HG02678 (cell line): ENCODE measurements around the gene ARID3A.
"Not testable (repeated sequence)": the region's sequence is repeated elsewhere in the genome, so short reads cannot be mapped to it uniquely, and the experiment has no call there.

Experiments used
- ATAC-seq: cut with Tn5 transposase; IDR thresholded peaks from one replicate; pipeline ENCODE4 v1.9.1; 2021; ENCODE audit warnings: mild to moderate bottlenecking, moderate library complexity; ENCODE audit not compliant: unreplicated experiment

Gene ARID3A

GRCh38 chr19:1012334-1012733, 86.5 kb downstream of the ARID3A start:
- no peak for ATAC-seq

GRCh38 chr19:1013218-1013617, 87.4 kb downstream of the ARID3A start:
- no peak for ATAC-seq

GRCh38 chr19:1014161-1015060, 88.6 kb downstream of the ARID3A start:
- ATAC-seq: no peak

GRCh38 chr19:1015061-1015781, 89.4 kb downstream of the ARID3A start:
- no peak for ATAC-seq

- ATAC-seq: no peak
Measured at GRCh38 chr19:1015782-1016646, 90.2 kb downstream of the ARID3A start.

GRCh38 chr19:1016647-1017114, 90.8 kb downstream of the ARID3A start:
- ATAC-seq: no peak

GRCh38 chr19:1017115-1017905, 91.5 kb downstream of the ARID3A start:
- ATAC-seq: no peak

GRCh38 chr19:1017906-1018305, 92.1 kb downstream of the ARID3A start:
- no peak for ATAC-seq

GRCh38 chr19:1018393-1018792, 92.6 kb downstream of the ARID3A start:
- ATAC-seq: no peak

GRCh38 chr19:1018932-1019615, 93.2 kb downstream of the ARID3A start:
- ATAC-seq: no peak

GRCh38 chr19:1019616-1019961, 93.8 kb downstream of the ARID3A start:
- no peak for ATAC-seq

GRCh38 chr19:1019980-1020867, 94.4 kb downstream of the ARID3A start:
- no peak for ATAC-seq

GRCh38 chr19:1020868-1021425, 95.1 kb downstream of the ARID3A start, which contains the start of gene TMEM259:
TMEM259 (minus strand) TSS chr19:1021123; CDS start chr19:1020996, 127 bp downstream.
- peak; percentile 90 for ATAC-seq

- not testable (repeated sequence) for ATAC-seq
Measured at GRCh38 chr19:1023883-1024188, 98.0 kb downstream of the ARID3A start.

GRCh38 chr19:1025080-1025479, 99.2 kb downstream of the ARID3A start:
- ATAC-seq: not testable (repeated sequence)
